Measurements from ENCODE around the gene HMCN1. TPM values are rescaled to one million over a fixed set of nuclear protein-coding genes. Genes with fewer than 3 reads are reported as not detected.

The HMCN1 gene
- total RNA-seq, 1 experiment from 2014 or later: 0.23 TPM

DNA sequence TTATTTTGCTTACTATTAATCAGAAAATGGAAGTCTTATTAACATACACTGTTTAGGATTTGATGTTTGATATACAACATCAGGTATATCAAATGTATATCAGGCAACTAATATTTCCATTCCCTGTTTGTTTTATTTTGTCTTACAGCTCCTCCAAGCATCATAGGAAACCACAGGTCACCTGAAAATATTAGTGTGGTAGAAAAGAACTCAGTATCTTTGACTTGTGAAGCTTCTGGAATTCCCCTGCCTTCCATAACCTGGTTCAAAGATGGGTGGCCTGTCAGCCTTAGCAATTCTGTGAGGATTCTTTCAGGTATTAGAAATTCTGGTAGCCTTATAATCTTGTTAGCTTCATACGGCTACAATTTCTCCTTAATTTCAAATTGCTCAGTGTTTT lies 322.9 kb downstream of the HMCN1 start:
- Histone ChIP-seq H3K27me3 (ENCODE audit: control insufficient read depth, insufficient read depth, low read length) (no peaks in the 10 kb centered on the region), H3K9me3 (ENCODE audit: control insufficient read depth, insufficient read depth, low read depth, low read length) (no peaks in the 10 kb centered on the region), H3K36me3 (ENCODE audit: control insufficient read depth, insufficient read depth, low read length) (no peaks in the 10 kb centered on the region), H3K4me3 (ENCODE audit: low read depth in 2 of 2, low read length in 2 of 2) (no peak overlapping the region), H3K27ac (ENCODE audit: low read length) (no peak overlapping the region), H3K4me1 (ENCODE audit: control insufficient read depth, insufficient read depth, low read length) (no peaks in the 10 kb centered on the region)
- in situ Hi-C loops (cut with HindIII; ENCODE audit: low pct_unique_long_range_greater_than_20kb, low sequenced_read_pairs) (no loop called here), intact Hi-C loops (cut with micrococcal nuclease; ENCODE audit: unreplicated experiment) (no loop called here)
- ChIA-PET POLR2A (no interaction called here), CTCF (no interaction called here)
- ATAC-seq (no peak), DNase-seq (ENCODE audit: low read depth, low spot score) (no peak)
- no TSS peak for BruUV-seq (replicated peaks)
- TF ChIP-seq SIN3A (IDR thresholded peaks at IDR 0.05; ENCODE audit: borderline replicate concordance, insufficient read depth, low read depth, low read length): no peak
- TF ChIP-seq POLR2AphosphoS5 (IDR thresholded peaks at IDR 0.05; ENCODE audit: low read depth, low read length): no peak
- TF ChIP-seq, protein P1, sequence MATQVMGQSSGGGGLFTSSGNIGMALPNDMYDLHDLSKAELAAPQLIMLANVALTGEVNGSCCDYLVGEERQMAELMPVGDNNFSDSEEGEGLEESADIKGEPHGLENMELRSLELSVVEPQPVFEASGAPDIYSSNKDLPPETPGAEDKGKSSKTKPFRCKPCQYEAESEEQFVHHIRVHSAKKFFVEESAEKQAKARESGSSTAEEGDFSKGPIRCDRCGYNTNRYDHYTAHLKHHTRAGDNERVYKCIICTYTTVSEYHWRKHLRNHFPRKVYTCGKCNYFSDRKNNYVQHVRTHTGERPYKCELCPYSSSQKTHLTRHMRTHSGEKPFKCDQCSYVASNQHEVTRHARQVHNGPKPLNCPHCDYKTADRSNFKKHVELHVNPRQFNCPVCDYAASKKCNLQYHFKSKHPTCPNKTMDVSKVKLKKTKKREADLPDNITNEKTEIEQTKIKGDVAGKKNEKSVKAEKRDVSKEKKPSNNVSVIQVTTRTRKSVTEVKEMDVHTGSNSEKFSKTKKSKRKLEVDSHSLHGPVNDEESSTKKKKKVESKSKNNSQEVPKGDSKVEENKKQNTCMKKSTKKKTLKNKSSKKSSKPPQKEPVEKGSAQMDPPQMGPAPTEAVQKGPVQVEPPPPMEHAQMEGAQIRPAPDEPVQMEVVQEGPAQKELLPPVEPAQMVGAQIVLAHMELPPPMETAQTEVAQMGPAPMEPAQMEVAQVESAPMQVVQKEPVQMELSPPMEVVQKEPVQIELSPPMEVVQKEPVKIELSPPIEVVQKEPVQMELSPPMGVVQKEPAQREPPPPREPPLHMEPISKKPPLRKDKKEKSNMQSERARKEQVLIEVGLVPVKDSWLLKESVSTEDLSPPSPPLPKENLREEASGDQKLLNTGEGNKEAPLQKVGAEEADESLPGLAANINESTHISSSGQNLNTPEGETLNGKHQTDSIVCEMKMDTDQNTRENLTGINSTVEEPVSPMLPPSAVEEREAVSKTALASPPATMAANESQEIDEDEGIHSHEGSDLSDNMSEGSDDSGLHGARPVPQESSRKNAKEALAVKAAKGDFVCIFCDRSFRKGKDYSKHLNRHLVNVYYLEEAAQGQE (IDR thresholded peaks at IDR 0.05; ENCODE audit: insufficient read depth in 1 of 2, low read depth in 2 of 2, low read length in 1 of 2): no peak
- TF ChIP-seq, protein P2, sequence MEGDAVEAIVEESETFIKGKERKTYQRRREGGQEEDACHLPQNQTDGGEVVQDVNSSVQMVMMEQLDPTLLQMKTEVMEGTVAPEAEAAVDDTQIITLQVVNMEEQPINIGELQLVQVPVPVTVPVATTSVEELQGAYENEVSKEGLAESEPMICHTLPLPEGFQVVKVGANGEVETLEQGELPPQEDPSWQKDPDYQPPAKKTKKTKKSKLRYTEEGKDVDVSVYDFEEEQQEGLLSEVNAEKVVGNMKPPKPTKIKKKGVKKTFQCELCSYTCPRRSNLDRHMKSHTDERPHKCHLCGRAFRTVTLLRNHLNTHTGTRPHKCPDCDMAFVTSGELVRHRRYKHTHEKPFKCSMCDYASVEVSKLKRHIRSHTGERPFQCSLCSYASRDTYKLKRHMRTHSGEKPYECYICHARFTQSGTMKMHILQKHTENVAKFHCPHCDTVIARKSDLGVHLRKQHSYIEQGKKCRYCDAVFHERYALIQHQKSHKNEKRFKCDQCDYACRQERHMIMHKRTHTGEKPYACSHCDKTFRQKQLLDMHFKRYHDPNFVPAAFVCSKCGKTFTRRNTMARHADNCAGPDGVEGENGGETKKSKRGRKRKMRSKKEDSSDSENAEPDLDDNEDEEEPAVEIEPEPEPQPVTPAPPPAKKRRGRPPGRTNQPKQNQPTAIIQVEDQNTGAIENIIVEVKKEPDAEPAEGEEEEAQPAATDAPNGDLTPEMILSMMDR (IDR thresholded peaks at IDR 0.05): no peak
- no peak for TF ChIP-seq TCF7L2 (IDR thresholded peaks at IDR 0.05; ENCODE audit: low read depth, low read length)

DNA sequence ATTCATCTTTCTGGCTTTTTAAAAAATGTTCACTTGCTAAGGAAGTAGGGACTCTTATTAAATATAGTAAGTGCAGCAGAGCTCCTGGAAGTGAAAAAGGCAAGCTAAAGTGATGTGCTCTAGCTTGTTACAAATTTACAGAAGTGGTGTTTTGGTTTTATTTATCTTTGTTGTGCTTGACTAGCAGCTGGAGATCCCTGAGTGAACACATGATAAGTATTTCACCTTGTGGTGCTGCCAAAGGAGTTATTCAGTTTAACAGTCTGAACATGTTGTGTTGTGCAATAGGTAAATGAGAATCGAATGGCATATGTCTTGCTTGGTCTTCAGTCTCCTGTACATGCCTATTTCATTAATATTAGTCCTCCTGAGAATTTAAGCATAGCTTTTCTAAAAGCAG lies 325.1 kb downstream of the HMCN1 start:
- POLR2A ChIA-PET: no interaction called here
- Histone ChIP-seq H3K4me1 (ENCODE audit: control insufficient read depth, insufficient read depth, low read length) (no peaks in the 10 kb centered on the region), H3K4me3 (ENCODE audit: low read depth in 2 of 2, low read length in 2 of 2) (no peak overlapping the region), H3K36me3 (ENCODE audit: control insufficient read depth, insufficient read depth, low read length) (no peaks in the 10 kb centered on the region), H3K9me3 (ENCODE audit: control insufficient read depth, insufficient read depth, low read depth, low read length) (no peaks in the 10 kb centered on the region), H3K27me3 (ENCODE audit: control insufficient read depth, insufficient read depth, low read length) (no peaks in the 10 kb centered on the region), H3K27ac (ENCODE audit: low read length) (no peak overlapping the region)
- ATAC-seq (no peak), DNase-seq (ENCODE audit: low read depth, low spot score) (no peak)
- no TSS peak for BruUV-seq (replicated peaks)
- CTCF ChIA-PET: no interaction called here
- in situ Hi-C loops (cut with HindIII; ENCODE audit: low pct_unique_long_range_greater_than_20kb, low sequenced_read_pairs) (no loop called here), intact Hi-C loops (cut with micrococcal nuclease; ENCODE audit: unreplicated experiment) (no loop called here)
- TF ChIP-seq SIN3A (IDR thresholded peaks at IDR 0.05; ENCODE audit: borderline replicate concordance, insufficient read depth, low read depth, low read length) (no peak), TCF7L2 (IDR thresholded peaks at IDR 0.05; ENCODE audit: low read depth, low read length) (no peak), POLR2AphosphoS5 (IDR thresholded peaks at IDR 0.05; ENCODE audit: low read depth, low read length) (no peak)
- TF ChIP-seq, protein P1 (IDR thresholded peaks at IDR 0.05; ENCODE audit: insufficient read depth in 1 of 2, low read depth in 2 of 2, low read length in 1 of 2): no peak
- TF ChIP-seq, protein P2 (IDR thresholded peaks at IDR 0.05): no peak

Data from Panc1 (cell line).